ENCODE results near the gene COL11A1. TPM values are rescaled to one million over a fixed set of nuclear protein-coding genes. Genes with fewer than 3 reads are reported as not detected.
"Not testable (repeated sequence)": the region's sequence is repeated elsewhere in the genome, so short reads cannot be mapped to it uniquely, and the experiment has no call there.

COL11A1 gene
- total RNA-seq, 1 donor from 2014 or later: 0.42 TPM

GRCh38 chr1:102942324-102942723 lies 166.0 kb downstream of the COL11A1 start:
- DNase-seq (no peak), ATAC-seq (no peak)
- intact Hi-C loops (cut with micrococcal nuclease): no loop called here

GRCh38 chr1:102941366-102941947 lies 166.9 kb downstream of the COL11A1 start:
- intact Hi-C loops (cut with micrococcal nuclease): no loop called here
- ATAC-seq (no peak), DNase-seq (no peak)

- intact Hi-C loops (cut with micrococcal nuclease): no loop called here
- DNase-seq (no peak), ATAC-seq (no peak)
These were observed 170.9 kb downstream of the COL11A1 start for GRCh38 chr1:102937401-102937800.

- DNase-seq; ATAC-seq; intact Hi-C loops (cut with micrococcal nuclease): not testable (repeated sequence)
These were observed 175.0 kb downstream of the COL11A1 start for GRCh38 chr1:102933362-102933761.

GRCh38 chr1:102919659-102920058 lies 188.7 kb downstream of the COL11A1 start:
- ATAC-seq: no peak
- intact Hi-C loops (cut with micrococcal nuclease): no loop called here
- DNase-seq: no peak

GRCh38 chr1:102901996-102902395 lies 206.3 kb downstream of the COL11A1 start:
- ATAC-seq: no peak
- intact Hi-C loops (cut with micrococcal nuclease): no loop called here
- DNase-seq: no peak

GRCh38 chr1:102899935-102900334 lies 208.4 kb downstream of the COL11A1 start:
- DNase-seq: no peak
- intact Hi-C loops (cut with micrococcal nuclease): no loop called here
- no peak for ATAC-seq

GRCh38 chr1:102897557-102897956 lies 210.8 kb downstream of the COL11A1 start:
- no peak for ATAC-seq
- intact Hi-C loops (cut with micrococcal nuclease): no loop called here
- DNase-seq: no peak

- ATAC-seq (no peak), DNase-seq (no peak)
- intact Hi-C loops (cut with micrococcal nuclease): no loop called here
These were observed 211.6 kb downstream of the COL11A1 start for GRCh38 chr1:102896771-102897170.

- DNase-seq (no peak), ATAC-seq (no peak)
- intact Hi-C loops (cut with micrococcal nuclease): no loop called here
These were observed 212.0 kb downstream of the COL11A1 start for GRCh38 chr1:102896286-102896685.

- intact Hi-C loops (cut with micrococcal nuclease): no loop called here
- DNase-seq (no peak), ATAC-seq (no peak)
These were observed 216.3 kb downstream of the COL11A1 start for GRCh38 chr1:102891868-102892625.

- no peak for DNase-seq
- no peak for ATAC-seq
These were observed 221.7 kb downstream of the COL11A1 start for GRCh38 chr1:102886638-102887037.

GRCh38 chr1:102884238-102884637 lies 224.1 kb downstream of the COL11A1 start:
- ATAC-seq (no peak), DNase-seq (no peak)
- intact Hi-C loops (cut with micrococcal nuclease): no loop called here

More at GRCh38 chr1:102886638-102887037, 221.7 kb downstream of the COL11A1 start:
- intact Hi-C loops (cut with micrococcal nuclease): no loop called here

GRCh38 chr1:102879439-102879993 lies 228.8 kb downstream of the COL11A1 start:
- intact Hi-C loops (cut with micrococcal nuclease): no loop called here
- no peak for ATAC-seq
- DNase-seq: no peak

GRCh38 chr1:102875756-102876155 lies 232.6 kb downstream of the COL11A1 start:
- intact Hi-C loops (cut with micrococcal nuclease): no loop called here
- ATAC-seq: no peak
- DNase-seq: no peak

GRCh38 chr1:102872526-102872925 lies 235.8 kb downstream of the COL11A1 start:
- ATAC-seq (no peak), DNase-seq (no peak)
- intact Hi-C loops (cut with micrococcal nuclease): no loop called here

- intact Hi-C loops (cut with micrococcal nuclease): no loop called here
- DNase-seq (no peak), ATAC-seq (no peak)
These were observed 236.2 kb downstream of the COL11A1 start for GRCh38 chr1:102872097-102872496.

GRCh38 chr1:102863704-102864103 lies 244.6 kb downstream of the COL11A1 start:
- intact Hi-C loops (cut with micrococcal nuclease): no loop called here

GRCh38 chr1:102861247-102861646 lies 247.1 kb downstream of the COL11A1 start:
- DNase-seq: no peak
- ATAC-seq: no peak
- intact Hi-C loops (cut with micrococcal nuclease): no loop called here

More at GRCh38 chr1:102863704-102864103, 244.6 kb downstream of the COL11A1 start:
- DNase-seq (no peak), ATAC-seq (no peak)

- DNase-seq: no peak
- intact Hi-C loops (cut with micrococcal nuclease): no loop called here
These were observed 249.6 kb downstream of the COL11A1 start for GRCh38 chr1:102858695-102859094.

GRCh38 chr1:102857251-102857650 lies 251.1 kb downstream of the COL11A1 start:
- intact Hi-C loops (cut with micrococcal nuclease): no loop called here

More at GRCh38 chr1:102858695-102859094, 249.6 kb downstream of the COL11A1 start:
- ATAC-seq: no peak

More at GRCh38 chr1:102857251-102857650, 251.1 kb downstream of the COL11A1 start:
- ATAC-seq: no peak
- DNase-seq: no peak

All from left ventricle myocardium superior (tissue), 1 donor.